Natural killer cell (primary cell): ENCODE results near the gene CRYGS. TPM values are rescaled to one million over a fixed set of nuclear protein-coding genes. Genes with fewer than 3 reads are reported as not detected.

ENCODE experiments used
- ATAC-seq, 3 donors: fragments of 150-1000 bp in 2 of 3; fragments of 200-7000 bp in 1 of 3; cut with Tn5 transposase; 1 replicate in 1 of 3; 2 replicates in 2 of 3; pipeline ENCODE4 v1.10.0; 2021; ENCODE audit warnings: mild to moderate bottlenecking in 2 of 3, moderate library complexity in 2 of 3
- DNase-seq, 2 donors: peaks; one replicate each; pipeline versions ENCODE4 v3.0.0 to v3.0.0-alpha.2; 2013 to 2021; ENCODE audit warnings: mixed read lengths in 1 of 2
- H3K27ac ChIP-seq: one replicate; pipeline ENCODE4 v1.5.1; 2013; ENCODE audit warnings: mild to moderate bottlenecking, low read length
- H3K27me3 ChIP-seq: one replicate; pipeline ENCODE4 v1.6.1; 2013; ENCODE audit warnings: low read length; ENCODE audit not compliant: control insufficient read depth, insufficient read depth
- H3K36me3 ChIP-seq: one replicate; pipeline ENCODE4 v1.6.1; 2013; ENCODE audit warnings: low read length; ENCODE audit not compliant: control insufficient read depth, insufficient read depth
- H3K4me1 ChIP-seq: one replicate; pipeline ENCODE4 v1.6.1; 2013; ENCODE audit warnings: low read length; ENCODE audit not compliant: control insufficient read depth, insufficient read depth
- H3K4me3 ChIP-seq: one replicate; pipeline ENCODE4 v1.5.1; 2013; ENCODE audit warnings: low read length
- H3K9me3 ChIP-seq: one replicate; pipeline ENCODE4 v1.6.1; 2013; ENCODE audit warnings: low read length; ENCODE audit not compliant: control insufficient read depth, insufficient read depth
- H3K27ac Mint-ChIP-seq, 2 donors: one replicate each; pipeline ENCODE4 v1.8.0; 2022; ENCODE audit warnings: mild to moderate bottlenecking in 2 of 2, mixed read lengths in 2 of 2, moderate library complexity in 1 of 2
- H3K27me3 Mint-ChIP-seq, 2 donors: one replicate each; pipeline ENCODE4 v1.8.0; 2022; ENCODE audit warnings: low read depth in 2 of 2, mixed read lengths in 2 of 2
- H3K36me3 Mint-ChIP-seq: one replicate; pipeline ENCODE4 v1.8.0; 2022; ENCODE audit warnings: mixed read lengths
- H3K4me1 Mint-ChIP-seq, 2 donors: one replicate each; pipeline ENCODE4 v1.8.0; 2022; ENCODE audit warnings: mixed read lengths in 2 of 2
- H3K4me3 Mint-ChIP-seq: one replicate; pipeline ENCODE4 v1.8.0; 2022; ENCODE audit warnings: mild to moderate bottlenecking, moderate library complexity, mixed read lengths
- H3K9me3 Mint-ChIP-seq, 2 donors: one replicate each; pipeline ENCODE4 v1.8.0; 2022; ENCODE audit warnings: mixed read lengths in 2 of 2
- WGBS: methylation state at CpG from one replicate; pipeline ENCODE4 v1.1.7; 2013; ENCODE audit warnings: missing lambda C conversion rate; ENCODE audit not compliant: insufficient coverage; 5-methylcytosine and 5-hydroxymethylcytosine counted together
- intact Hi-C: fragments of 100-400 bp; cut with micrococcal nuclease; formaldehyde crosslinking; loops from one replicate; pipeline ENCODE4 v1.14.2; 2022
- total RNA-seq, 4 donors: library from RNA; stranded (reverse); fragments of 120-200 nt in 1 of 4; gene quantifications; one replicate each; pipeline versions ENCODE4 v1.2.3 to v1.2.4, GENCODE V29; 2013 to 2022
- TF ChIP-seq, protein P1 (sequence below): fragments of 200-600 bp; IDR thresholded peaks from one replicate; pipeline ENCODE4 v1.8.0; 2022; ENCODE audit warnings: antibody characterized with exemption

The CRYGS gene
- 1 to 10 TPM; 2.1 to 3.4 (median 2.5) TPM for total RNA-seq
- total RNA-seq (2013) = 9.9 TPM

GRCh38 chr3:186544281-186544680 lies at the start of gene CRYGS:
Gene CRYGS (minus strand): TSS chr3:186544380. CDS start chr3:186544326, 54 bp downstream.
- intact Hi-C loops = loop anchor here (5.0 kb wide), 1 partner anchor 82 kb away; no protein-coding TSS in a partner anchor
- TF ChIP-seq, protein P1, sequence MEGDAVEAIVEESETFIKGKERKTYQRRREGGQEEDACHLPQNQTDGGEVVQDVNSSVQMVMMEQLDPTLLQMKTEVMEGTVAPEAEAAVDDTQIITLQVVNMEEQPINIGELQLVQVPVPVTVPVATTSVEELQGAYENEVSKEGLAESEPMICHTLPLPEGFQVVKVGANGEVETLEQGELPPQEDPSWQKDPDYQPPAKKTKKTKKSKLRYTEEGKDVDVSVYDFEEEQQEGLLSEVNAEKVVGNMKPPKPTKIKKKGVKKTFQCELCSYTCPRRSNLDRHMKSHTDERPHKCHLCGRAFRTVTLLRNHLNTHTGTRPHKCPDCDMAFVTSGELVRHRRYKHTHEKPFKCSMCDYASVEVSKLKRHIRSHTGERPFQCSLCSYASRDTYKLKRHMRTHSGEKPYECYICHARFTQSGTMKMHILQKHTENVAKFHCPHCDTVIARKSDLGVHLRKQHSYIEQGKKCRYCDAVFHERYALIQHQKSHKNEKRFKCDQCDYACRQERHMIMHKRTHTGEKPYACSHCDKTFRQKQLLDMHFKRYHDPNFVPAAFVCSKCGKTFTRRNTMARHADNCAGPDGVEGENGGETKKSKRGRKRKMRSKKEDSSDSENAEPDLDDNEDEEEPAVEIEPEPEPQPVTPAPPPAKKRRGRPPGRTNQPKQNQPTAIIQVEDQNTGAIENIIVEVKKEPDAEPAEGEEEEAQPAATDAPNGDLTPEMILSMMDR = no peak
- Histone ChIP-seq H3K4me3 (no peak within 1 kb of the TSS), H3K36me3 (peaks cover 17% of the 10 kb centered on the region), H3K27ac (no peak within 1 kb of the TSS), H3K27me3 (no peaks in the 10 kb centered on the region), H3K9me3 (no peaks in the 10 kb centered on the region), H3K4me1 (no peaks in the 10 kb centered on the region)
- WGBS = 90% methylated on average over 2 of the region's 2 CpGs
- Mint-ChIP-seq H3K27me3 (no peaks in the 10 kb centered on the region), H3K9me3 (no peaks in the 10 kb centered on the region), H3K36me3 (peaks cover 9% of the 10 kb centered on the region), H3K27ac (no peak within 1 kb of the TSS), H3K4me3 (no peak within 1 kb of the TSS), H3K4me1 (peaks cover 8% of the 10 kb centered on the region in 2 donors)
- DNase-seq (no peak), ATAC-seq (no peak)

GRCh38 chr3:186593862-186594261 lies 49.7 kb upstream of the CRYGS start:
- Histone ChIP-seq H3K27ac (no peak overlapping the region), H3K4me1 (no peaks in the 10 kb centered on the region), H3K4me3 (no peak overlapping the region), H3K36me3 (no peaks in the 10 kb centered on the region), H3K9me3 (no peaks in the 10 kb centered on the region), H3K27me3 (no peaks in the 10 kb centered on the region)
- peaks cover 6 to 10% of the 10 kb centered on the region in 2 donors for H3K27me3 Mint-ChIP-seq
- H3K4me3 Mint-ChIP-seq = no peak overlapping the region
- ATAC-seq (no peak), DNase-seq (no peak)
- no peaks in the 10 kb centered on the region for H3K36me3 Mint-ChIP-seq
- WGBS = 96% methylated on average over 3 of the region's 3 CpGs
- TF ChIP-seq, protein P1 = no peak
- intact Hi-C loops = no loop called here
- no peaks in the 10 kb centered on the region for H3K9me3 Mint-ChIP-seq
- H3K27ac Mint-ChIP-seq = no peak overlapping the region
- H3K4me1 Mint-ChIP-seq = no peaks in the 10 kb centered on the region

DNA sequence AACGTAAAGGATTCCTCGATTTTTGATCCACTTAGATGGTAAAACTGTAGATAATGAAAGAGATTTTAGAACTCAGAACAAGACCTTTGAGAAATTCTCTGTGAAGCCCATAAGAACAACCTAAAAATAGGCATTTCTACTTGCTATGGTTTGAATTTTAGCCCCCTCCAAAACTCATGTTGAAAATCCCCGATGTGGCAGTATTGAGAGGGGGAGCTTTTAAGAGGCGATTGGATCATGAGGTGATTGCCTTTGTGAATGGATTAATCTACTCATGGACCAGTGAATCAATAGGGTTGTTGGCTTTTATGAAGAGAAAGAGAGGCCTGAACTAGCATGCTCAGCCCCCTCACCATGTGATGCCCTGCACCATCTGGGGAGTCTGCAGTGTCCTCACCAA lies 48.5 kb upstream of the CRYGS start:
- Mint-ChIP-seq H3K9me3 (no peaks in the 10 kb centered on the region), H3K27me3 (peaks cover 6 to 9% of the 10 kb centered on the region in 2 donors), H3K36me3 (no peaks in the 10 kb centered on the region), H3K4me3 (no peak overlapping the region), H3K27ac (no peak overlapping the region), H3K4me1 (no peaks in the 10 kb centered on the region)
- ATAC-seq (no peak), DNase-seq (no peak)
- Histone ChIP-seq H3K4me3 (no peak overlapping the region), H3K36me3 (no peaks in the 10 kb centered on the region), H3K27ac (no peak overlapping the region), H3K4me1 (no peaks in the 10 kb centered on the region), H3K9me3 (no peaks in the 10 kb centered on the region), H3K27me3 (no peaks in the 10 kb centered on the region)
- 96% methylated on average over 4 of the region's 4 CpGs for WGBS
- intact Hi-C loops = no loop called here
- TF ChIP-seq, protein P1 = no peak

DNA sequence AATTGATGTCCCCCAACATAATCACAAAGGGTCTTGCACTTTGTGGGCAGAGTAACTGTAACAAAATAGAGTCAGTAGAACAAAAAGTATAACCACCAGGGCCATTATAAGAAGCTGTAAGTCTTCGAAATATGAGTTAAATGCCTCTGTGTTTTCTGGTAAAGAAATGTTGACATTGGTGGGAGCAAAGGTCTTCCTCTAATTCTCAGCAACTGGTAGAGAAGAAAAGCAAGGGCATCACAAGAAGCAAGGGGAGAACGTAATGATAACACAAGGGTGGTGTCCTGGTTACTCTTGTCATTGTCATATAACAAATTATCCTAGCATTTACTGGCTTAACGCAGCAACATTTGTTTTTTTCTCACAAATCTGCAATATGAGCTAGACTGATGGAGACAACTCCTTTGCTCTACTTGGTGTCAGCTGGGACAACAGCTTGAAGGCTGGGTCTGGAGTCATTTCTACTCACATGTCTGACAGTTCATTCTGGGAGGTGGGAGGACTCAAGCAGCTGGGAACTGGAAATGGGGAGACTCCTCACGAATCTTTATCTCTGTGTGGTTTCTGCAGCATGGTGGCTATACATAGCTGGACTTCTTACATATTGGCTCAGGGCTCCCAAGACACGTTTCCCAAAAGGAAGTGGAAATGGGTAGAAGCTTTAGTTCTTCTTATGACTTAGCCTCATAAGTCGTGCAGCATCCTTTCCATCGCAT lies 46.6 kb upstream of the CRYGS start:
- Histone ChIP-seq H3K4me3 (no peak overlapping the region), H3K9me3 (no peaks in the 10 kb centered on the region), H3K27ac (no peak overlapping the region), H3K27me3 (no peaks in the 10 kb centered on the region), H3K4me1 (no peaks in the 10 kb centered on the region), H3K36me3 (peaks cover 5% of the 10 kb centered on the region)
- TF ChIP-seq, protein P1 = no peak
- no peaks in the 10 kb centered on the region for H3K4me1 Mint-ChIP-seq
- no peak for DNase-seq
- no peak overlapping the region for H3K4me3 Mint-ChIP-seq
- ATAC-seq = no peak
- intact Hi-C loops = no loop called here
- no peaks in the 10 kb centered on the region for H3K9me3 Mint-ChIP-seq
- H3K27me3 Mint-ChIP-seq = peaks cover 0 to 3% of the 10 kb centered on the region in 2 donors
- no peak overlapping the region for H3K27ac Mint-ChIP-seq
- no peaks in the 10 kb centered on the region for H3K36me3 Mint-ChIP-seq
- 82% methylated on average over 7 of the region's 7 CpGs for WGBS
